Measurements from ENCODE around the gene GPA33.

The GPA33 gene

DNA sequence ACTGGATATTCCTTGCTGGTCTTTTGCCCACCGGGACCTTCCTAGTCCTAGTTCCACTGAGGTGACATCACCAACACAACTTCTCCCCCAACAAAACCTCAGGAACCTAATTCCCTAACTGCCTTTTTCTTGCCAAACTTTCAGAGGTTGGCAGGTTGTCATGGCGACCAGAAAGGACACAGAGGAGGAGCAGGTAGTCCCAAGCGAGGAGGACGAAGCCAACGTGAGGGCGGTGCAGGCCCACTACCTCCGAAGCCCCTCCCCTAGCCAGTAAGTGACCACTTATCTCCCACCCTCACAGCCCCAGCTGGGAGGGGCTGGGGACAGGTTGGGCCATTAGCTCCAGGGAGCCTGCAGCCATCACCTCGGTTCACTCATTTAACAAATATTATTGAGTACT, 4.5 kb upstream of the GPA33 start:
- no peak for FAIRE-seq

DNA sequence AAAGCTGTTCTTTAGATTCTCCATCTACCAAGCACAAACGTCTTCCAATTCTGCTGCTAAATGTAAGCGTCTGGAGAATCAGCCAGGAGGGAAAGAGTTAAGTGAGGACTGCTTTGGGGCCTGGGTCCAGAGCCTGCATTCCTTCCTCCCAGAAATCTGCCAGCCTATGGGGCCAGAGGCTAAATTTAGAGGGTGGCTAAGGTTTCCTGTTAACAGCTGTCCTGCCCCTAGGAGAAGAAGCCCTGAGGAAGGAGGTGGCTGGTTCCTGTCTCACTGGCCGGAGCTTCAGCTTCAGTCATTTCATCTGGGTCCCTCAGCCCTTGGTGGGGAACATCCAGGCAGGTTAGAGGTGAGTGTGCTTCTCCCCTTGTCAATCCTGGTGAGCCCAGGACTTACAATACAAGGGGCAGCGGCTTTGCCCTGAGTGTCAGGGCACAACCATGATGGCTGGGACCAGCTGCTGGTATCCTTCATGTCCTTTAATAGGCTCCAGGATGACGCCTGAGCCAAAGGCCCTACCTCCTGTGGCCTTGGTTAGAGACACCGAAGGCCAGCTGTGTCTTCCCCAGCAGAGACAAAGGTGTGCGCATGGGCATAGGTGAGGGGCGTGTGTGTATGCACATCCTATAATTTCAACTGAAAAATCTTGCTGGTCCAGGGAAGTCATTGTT, 3.8 kb upstream of the GPA33 start, which contains the start of gene STYXL2:
Gene STYXL2 (plus strand): TSS at position 230 of the 671 bp plus-strand sequence. CDS start 775 bp downstream, outside the sequence.
- DNase-seq (ENCODE audit: insufficient read length, low spot score): no peak
- FAIRE-seq: no peak

More for the DNA sequence above, 4.5 kb upstream of the GPA33 start:
- TF ChIP-seq TAF1 (IDR thresholded peaks at IDR 0.05; ENCODE audit: low read depth, low read length) (no peak), POLR2A (IDR thresholded peaks at IDR 0.05; ENCODE audit: low read depth, low read length) (no peak), POLR2AphosphoS5 (IDR thresholded peaks at IDR 0.05; ENCODE audit: low read depth, low read length) (no peak), SPI1 (IDR thresholded peaks at IDR 0.05; ENCODE audit: low read depth, low read length) (no peak), POU2F2 (IDR thresholded peaks at IDR 0.05; ENCODE audit: low read depth, low read length) (no peak), PAX5 (IDR thresholded peaks at IDR 0.05; ENCODE audit: insufficient read depth, low read length, severe bottlenecking) (no peak)
- DNase-seq (ENCODE audit: insufficient read length, low spot score): no peak

DNA sequence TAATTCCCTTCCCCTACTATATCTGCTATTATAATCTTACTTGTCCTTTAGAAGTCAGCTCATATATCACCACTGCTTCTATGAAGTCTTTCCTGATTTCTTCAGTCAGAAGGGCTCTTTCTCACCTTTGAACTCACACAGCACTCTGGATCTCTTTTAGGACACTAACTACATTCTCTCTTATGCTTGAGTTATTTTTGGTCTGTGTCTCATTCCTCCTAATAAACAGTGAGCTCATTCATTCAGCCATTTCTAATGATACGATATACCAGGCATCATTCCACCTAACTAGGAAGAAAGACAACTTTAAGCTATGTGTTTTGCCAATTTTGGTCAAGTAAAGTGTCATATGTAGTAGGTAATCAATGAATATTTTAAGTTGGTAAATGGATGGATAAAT, 2.5 kb upstream of the GPA33 start:
- TF ChIP-seq SPI1 (IDR thresholded peaks at IDR 0.05; ENCODE audit: low read depth, low read length): no peak
- TF ChIP-seq POU2F2 (IDR thresholded peaks at IDR 0.05; ENCODE audit: low read depth, low read length): no peak
- TF ChIP-seq TAF1 (IDR thresholded peaks at IDR 0.05; ENCODE audit: low read depth, low read length): no peak
- no peak for TF ChIP-seq POLR2A (IDR thresholded peaks at IDR 0.05; ENCODE audit: low read depth, low read length)
- TF ChIP-seq PAX5 (IDR thresholded peaks at IDR 0.05; ENCODE audit: insufficient read depth, low read length, severe bottlenecking): no peak
- TF ChIP-seq POLR2AphosphoS5 (IDR thresholded peaks at IDR 0.05; ENCODE audit: low read depth, low read length): no peak
- FAIRE-seq: no peak

More for the DNA sequence above, 3.8 kb upstream of the GPA33 start, which contains the start of gene STYXL2:
- TF ChIP-seq POLR2AphosphoS5 (IDR thresholded peaks at IDR 0.05; ENCODE audit: low read depth, low read length) (no peak), TAF1 (IDR thresholded peaks at IDR 0.05; ENCODE audit: low read depth, low read length) (no peak), POLR2A (IDR thresholded peaks at IDR 0.05; ENCODE audit: low read depth, low read length) (no peak), SPI1 (IDR thresholded peaks at IDR 0.05; ENCODE audit: low read depth, low read length) (no peak), POU2F2 (IDR thresholded peaks at IDR 0.05; ENCODE audit: low read depth, low read length) (no peak), PAX5 (IDR thresholded peaks at IDR 0.05; ENCODE audit: insufficient read depth, low read length, severe bottlenecking) (no peak)

DNA sequence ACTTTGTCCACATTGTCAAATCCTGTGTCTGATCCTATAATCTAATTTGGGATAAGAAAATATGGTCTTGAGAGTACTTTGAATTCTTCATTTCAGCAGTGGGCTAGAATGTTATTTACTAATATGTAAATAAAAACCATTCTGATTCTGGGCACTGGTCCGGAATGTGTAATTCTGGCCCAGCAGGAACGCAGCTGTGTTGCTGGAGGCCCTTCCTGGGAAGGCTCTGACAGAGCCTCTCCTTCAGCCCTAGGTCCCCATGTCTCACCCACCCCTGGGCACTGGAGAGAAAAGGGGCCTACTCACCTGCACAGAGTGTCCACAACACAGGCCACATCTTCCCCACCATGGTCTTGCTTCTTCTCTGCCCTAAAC, 251 bp downstream of the GPA33 start:
- DNase-seq (ENCODE audit: insufficient read length, low spot score) (no peak), FAIRE-seq (no peak)
- TF ChIP-seq POU2F2 (IDR thresholded peaks at IDR 0.05; ENCODE audit: low read depth, low read length) (no peak), POLR2A (IDR thresholded peaks at IDR 0.05; ENCODE audit: low read depth, low read length) (no peak), TAF1 (IDR thresholded peaks at IDR 0.05; ENCODE audit: low read depth, low read length) (no peak), SPI1 (IDR thresholded peaks at IDR 0.05; ENCODE audit: low read depth, low read length) (no peak), POLR2AphosphoS5 (IDR thresholded peaks at IDR 0.05; ENCODE audit: low read depth, low read length) (no peak), PAX5 (IDR thresholded peaks at IDR 0.05; ENCODE audit: insufficient read depth, low read length, severe bottlenecking) (no peak)

More for the DNA sequence above, 2.5 kb upstream of the GPA33 start:
- no peak for DNase-seq (ENCODE audit: insufficient read length, low spot score)

DNA sequence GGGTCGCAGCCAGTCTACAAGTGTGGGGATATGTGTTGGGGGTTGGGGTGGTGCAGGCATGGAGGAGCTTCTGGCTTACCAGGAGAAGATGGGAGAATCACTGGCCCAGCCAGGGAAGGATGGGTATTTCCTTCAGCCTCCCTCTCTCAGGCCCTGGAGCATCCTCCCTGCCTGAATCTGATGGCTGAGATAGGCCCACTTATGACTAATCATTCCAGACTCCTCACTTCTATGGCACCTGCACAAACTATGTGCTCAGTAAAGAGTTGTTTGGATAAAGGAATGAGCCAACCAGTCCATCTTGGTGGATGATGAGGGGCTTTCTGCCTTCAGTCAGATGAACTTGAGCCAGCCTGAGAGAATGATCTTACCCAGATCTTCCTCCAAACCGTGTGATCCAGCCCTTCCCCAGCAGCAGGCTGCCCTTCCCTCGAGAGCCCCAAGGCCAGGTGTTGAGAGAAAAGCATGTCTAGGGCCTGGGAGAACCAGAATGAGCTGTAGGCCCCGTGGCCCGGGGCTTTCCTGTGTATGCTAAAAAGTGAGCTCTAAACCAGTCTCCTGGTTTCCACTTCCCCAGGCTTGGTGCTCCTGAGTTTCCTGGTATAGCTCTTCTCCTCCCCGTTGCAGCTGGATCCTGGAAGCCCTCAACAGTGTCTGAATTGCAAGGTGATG, 1.3 kb downstream of the GPA33 start:
- DNase-seq (ENCODE audit: insufficient read length, low spot score) (no peak), FAIRE-seq (no peak)
- TF ChIP-seq POLR2AphosphoS5 (IDR thresholded peaks at IDR 0.05; ENCODE audit: low read depth, low read length) (no peak), PAX5 (IDR thresholded peaks at IDR 0.05; ENCODE audit: insufficient read depth, low read length, severe bottlenecking) (no peak), TAF1 (IDR thresholded peaks at IDR 0.05; ENCODE audit: low read depth, low read length) (no peak), POU2F2 (IDR thresholded peaks at IDR 0.05; ENCODE audit: low read depth, low read length) (no peak)

DNA sequence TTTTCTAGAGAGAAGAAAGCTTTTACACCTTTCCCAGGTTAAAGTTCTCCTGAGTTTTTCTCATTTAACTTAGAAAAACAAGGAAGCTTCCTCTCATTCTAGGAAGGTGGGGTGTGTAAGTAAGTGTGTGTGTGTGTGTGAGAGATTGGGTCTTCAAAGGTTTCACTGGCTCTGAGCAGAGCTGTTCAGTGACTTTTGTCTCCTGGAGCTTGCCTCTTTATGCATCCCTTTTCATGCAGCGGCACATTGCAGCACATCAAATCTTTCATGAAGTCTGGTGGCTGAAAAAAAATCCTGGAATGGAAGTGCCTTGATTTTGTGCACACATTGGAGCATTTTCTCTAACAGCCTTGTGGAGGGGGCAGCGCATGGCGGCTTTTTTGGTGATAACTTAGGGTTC, 3.4 kb downstream of the GPA33 start:
- DNase-seq (ENCODE audit: insufficient read length, low spot score): no peak
- FAIRE-seq: no peak
- TF ChIP-seq POLR2A (IDR thresholded peaks at IDR 0.05; ENCODE audit: low read depth, low read length) (no peak), TAF1 (IDR thresholded peaks at IDR 0.05; ENCODE audit: low read depth, low read length) (no peak), SPI1 (IDR thresholded peaks at IDR 0.05; ENCODE audit: low read depth, low read length) (no peak)

DNA sequence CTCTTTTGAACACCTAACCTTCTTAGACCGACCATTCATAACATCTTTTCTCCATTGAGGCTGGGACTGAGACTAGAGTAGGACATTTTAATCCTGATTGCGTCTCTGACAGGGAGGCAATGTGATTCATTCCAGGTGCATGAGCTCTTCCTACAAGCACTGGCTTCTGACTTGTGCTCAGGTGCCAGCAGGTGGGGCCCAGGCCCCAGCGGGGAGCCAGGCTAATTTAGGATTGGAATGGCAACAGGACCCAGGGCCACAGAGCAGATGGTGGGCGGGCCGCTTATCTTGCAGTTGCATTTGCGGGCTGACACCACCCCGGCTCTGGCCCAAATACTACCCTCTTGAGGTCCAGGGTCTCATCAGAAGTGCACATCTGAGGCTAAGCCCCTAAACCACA, 4.1 kb downstream of the GPA33 start:
- DNase-seq (ENCODE audit: insufficient read length, low spot score) (no peak), FAIRE-seq (no peak)
- TF ChIP-seq SPI1 (IDR thresholded peaks at IDR 0.05; ENCODE audit: low read depth, low read length): no peak
- TF ChIP-seq POU2F2 (IDR thresholded peaks at IDR 0.05; ENCODE audit: low read depth, low read length): no peak
- no peak for TF ChIP-seq POLR2A (IDR thresholded peaks at IDR 0.05; ENCODE audit: low read depth, low read length)
- TF ChIP-seq PAX5 (IDR thresholded peaks at IDR 0.05; ENCODE audit: insufficient read depth, low read length, severe bottlenecking): no peak
- no peak for TF ChIP-seq POLR2AphosphoS5 (IDR thresholded peaks at IDR 0.05; ENCODE audit: low read depth, low read length)
- no peak for TF ChIP-seq TAF1 (IDR thresholded peaks at IDR 0.05; ENCODE audit: low read depth, low read length)

DNA sequence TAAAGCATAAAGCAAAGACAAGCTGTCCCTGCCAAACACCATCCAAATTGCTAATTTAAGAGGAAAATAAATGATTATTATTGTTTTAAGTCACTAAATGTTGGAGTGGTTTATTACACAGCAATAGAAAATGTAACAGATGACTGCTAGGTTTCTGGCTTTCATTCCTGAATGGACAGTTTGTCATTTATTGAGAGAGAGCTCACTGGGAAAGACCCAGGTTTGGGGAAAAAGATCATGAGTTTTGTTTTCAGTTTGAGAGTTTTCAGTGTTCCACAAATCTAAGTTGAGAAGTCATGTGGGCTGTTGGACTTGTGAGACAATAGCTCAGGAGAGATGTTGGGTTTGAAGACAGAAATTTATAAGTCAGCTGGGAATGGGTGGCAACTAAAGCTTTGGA, 5.4 kb downstream of the GPA33 start:
- no peak for FAIRE-seq
- no peak for TF ChIP-seq SPI1 (IDR thresholded peaks at IDR 0.05; ENCODE audit: low read depth, low read length)
- no peak for TF ChIP-seq PAX5 (IDR thresholded peaks at IDR 0.05; ENCODE audit: insufficient read depth, low read length, severe bottlenecking)
- no peak for TF ChIP-seq POLR2AphosphoS5 (IDR thresholded peaks at IDR 0.05; ENCODE audit: low read depth, low read length)
- TF ChIP-seq POLR2A (IDR thresholded peaks at IDR 0.05; ENCODE audit: low read depth, low read length): no peak
- no peak for TF ChIP-seq POU2F2 (IDR thresholded peaks at IDR 0.05; ENCODE audit: low read depth, low read length)
- DNase-seq (ENCODE audit: insufficient read length, low spot score): no peak

DNA sequence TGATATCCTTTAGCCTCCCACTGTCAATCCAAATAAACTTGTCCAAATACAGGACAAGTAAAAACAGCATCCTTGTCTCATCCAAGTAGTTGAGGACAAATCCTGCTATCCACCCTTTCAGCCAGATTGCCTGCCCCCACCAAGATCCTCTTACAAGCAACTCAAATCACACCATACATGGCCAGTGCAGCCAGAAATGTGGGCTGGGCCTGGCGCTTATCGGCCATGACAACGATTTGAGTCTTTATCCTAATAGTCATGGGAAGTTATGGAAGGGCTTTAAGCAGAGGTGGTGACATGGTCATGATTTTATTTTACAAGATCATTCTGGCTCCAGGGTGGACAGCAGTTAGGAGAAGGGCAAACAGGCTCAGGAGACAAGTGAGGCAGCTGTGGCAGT, 6.3 kb downstream of the GPA33 start:
- FAIRE-seq (no peak), DNase-seq (ENCODE audit: insufficient read length, low spot score) (no peak)
- TF ChIP-seq POLR2A (IDR thresholded peaks at IDR 0.05; ENCODE audit: low read depth, low read length): no peak
- TF ChIP-seq POLR2AphosphoS5 (IDR thresholded peaks at IDR 0.05; ENCODE audit: low read depth, low read length): no peak
- no peak for TF ChIP-seq TAF1 (IDR thresholded peaks at IDR 0.05; ENCODE audit: low read depth, low read length)
- no peak for TF ChIP-seq PAX5 (IDR thresholded peaks at IDR 0.05; ENCODE audit: insufficient read depth, low read length, severe bottlenecking)
- TF ChIP-seq SPI1 (IDR thresholded peaks at IDR 0.05; ENCODE audit: low read depth, low read length): no peak
- no peak for TF ChIP-seq POU2F2 (IDR thresholded peaks at IDR 0.05; ENCODE audit: low read depth, low read length)
